Adipocyte (in vitro differentiated cells): ENCODE results near the gene PCNX2.

Source experiments
- DNase-seq: peaks from one replicate; pipeline ENCODE4 v3.0.0-alpha.2; 2015; ENCODE audit warnings: low read depth
- H3K27me3 ChIP-seq: replicated peaks from 2 replicates; pipeline ENCODE4 v1.7.0; 2013; ENCODE audit warnings: mild to moderate bottlenecking, low read length, moderate library complexity; ENCODE audit not compliant: control insufficient read depth, insufficient read depth
- H3K36me3 ChIP-seq: 2 replicates; pipeline ENCODE4 v1.7.0; 2013; ENCODE audit warnings: low read length, mild to moderate bottlenecking, moderate library complexity; ENCODE audit not compliant: control insufficient read depth, insufficient read depth, severe bottlenecking
- H3K4me1 ChIP-seq: 2 replicates; pipeline ENCODE4 v1.7.0; 2013; ENCODE audit warnings: mild to moderate bottlenecking, low read length, moderate library complexity; ENCODE audit not compliant: control insufficient read depth, insufficient read depth
- H3K4me3 ChIP-seq: 2 replicates; pipeline ENCODE4 v1.7.0; 2013; ENCODE audit warnings: mild to moderate bottlenecking, low read length, moderate library complexity
- H3K9ac ChIP-seq: 2 replicates; pipeline ENCODE4 v1.7.0; 2013; ENCODE audit warnings: mild to moderate bottlenecking, low read length, moderate library complexity
- H3K9me3 ChIP-seq: 2 replicates; pipeline ENCODE4 v1.7.0; 2013; ENCODE audit warnings: mild to moderate bottlenecking, low read length, moderate library complexity; ENCODE audit not compliant: control insufficient read depth

Gene PCNX2

DNA sequence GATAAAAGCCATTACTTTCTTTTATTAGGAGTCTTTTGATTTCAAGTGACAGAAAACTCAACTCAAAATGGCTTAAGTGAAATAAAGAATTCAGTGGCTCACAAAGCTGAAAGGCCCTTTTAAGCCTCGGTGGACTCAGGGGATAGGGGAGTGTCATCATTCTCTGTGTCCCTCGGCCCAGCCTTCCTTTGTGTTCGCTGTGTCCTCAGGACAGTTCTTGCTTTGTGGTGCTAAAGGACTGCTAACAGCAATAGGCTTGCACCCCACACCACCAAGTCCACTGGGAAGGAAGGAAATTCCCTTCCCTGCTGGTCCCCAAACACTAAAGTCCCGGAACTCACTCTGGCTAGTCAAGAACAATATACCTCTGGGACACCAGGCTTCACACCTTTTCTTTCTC lies 216.0 kb downstream of the PCNX2 start:
- peaks cover 7% of the 10 kb centered on the region for H3K4me1 ChIP-seq
- no peak overlapping the region for H3K4me3 ChIP-seq
- H3K27me3 ChIP-seq = no peaks in the 10 kb centered on the region
- no peak overlapping the region for H3K9ac ChIP-seq
- DNase-seq = no peak
- H3K36me3 ChIP-seq = no peaks in the 10 kb centered on the region
- H3K9me3 ChIP-seq = no peaks in the 10 kb centered on the region

DNA sequence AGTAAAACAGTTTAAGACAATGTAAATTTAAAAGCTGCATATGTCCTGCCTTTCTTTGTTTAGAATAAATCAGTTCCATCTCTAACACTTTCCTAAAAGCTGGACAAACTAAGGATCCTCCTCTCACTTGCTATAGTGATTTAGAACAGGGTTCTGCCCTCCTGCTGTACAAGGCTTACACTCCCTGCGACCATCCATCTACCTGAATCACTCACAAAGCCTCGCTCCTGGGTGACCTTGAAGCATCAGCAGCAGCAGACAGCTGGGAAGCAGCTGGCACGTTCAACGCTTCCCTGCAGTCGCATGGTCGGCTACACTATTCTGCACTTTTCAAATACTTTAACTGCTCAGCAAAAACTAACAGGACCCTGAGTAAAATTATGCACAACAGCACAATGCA lies 217.1 kb downstream of the PCNX2 start:
- H3K9me3 ChIP-seq = peaks cover 6% of the 10 kb centered on the region
- no peak overlapping the region for H3K4me3 ChIP-seq
- no peaks in the 10 kb centered on the region for H3K36me3 ChIP-seq
- no peaks in the 10 kb centered on the region for H3K27me3 ChIP-seq
- DNase-seq = no peak
- H3K4me1 ChIP-seq = peaks cover 7% of the 10 kb centered on the region
- no peak overlapping the region for H3K9ac ChIP-seq

DNA sequence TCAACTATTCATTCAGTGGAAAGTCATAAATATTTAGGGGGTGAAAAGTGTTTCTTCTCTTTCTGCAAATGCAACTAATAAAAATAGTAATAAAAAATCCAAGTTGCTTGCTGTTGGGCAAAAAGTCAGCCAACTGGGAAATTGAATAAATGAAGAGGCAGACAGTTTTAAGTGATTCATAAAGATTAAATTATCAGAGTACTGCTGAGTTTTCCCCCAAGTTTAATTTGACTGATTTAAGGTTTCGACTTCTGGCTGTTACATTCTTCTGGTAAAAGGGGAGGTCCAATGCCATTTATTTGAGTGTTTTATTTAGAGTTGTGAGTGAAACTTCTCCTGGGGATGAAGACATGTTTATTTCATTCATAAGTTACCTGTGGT lies 219.6 kb downstream of the PCNX2 start:
- no peaks in the 10 kb centered on the region for H3K36me3 ChIP-seq
- no peak overlapping the region for H3K4me3 ChIP-seq
- DNase-seq = no peak
- no peak overlapping the region for H3K9ac ChIP-seq
- peaks cover 7% of the 10 kb centered on the region for H3K9me3 ChIP-seq
- no peaks in the 10 kb centered on the region for H3K27me3 ChIP-seq
- H3K4me1 ChIP-seq = peaks cover 7% of the 10 kb centered on the region

DNA sequence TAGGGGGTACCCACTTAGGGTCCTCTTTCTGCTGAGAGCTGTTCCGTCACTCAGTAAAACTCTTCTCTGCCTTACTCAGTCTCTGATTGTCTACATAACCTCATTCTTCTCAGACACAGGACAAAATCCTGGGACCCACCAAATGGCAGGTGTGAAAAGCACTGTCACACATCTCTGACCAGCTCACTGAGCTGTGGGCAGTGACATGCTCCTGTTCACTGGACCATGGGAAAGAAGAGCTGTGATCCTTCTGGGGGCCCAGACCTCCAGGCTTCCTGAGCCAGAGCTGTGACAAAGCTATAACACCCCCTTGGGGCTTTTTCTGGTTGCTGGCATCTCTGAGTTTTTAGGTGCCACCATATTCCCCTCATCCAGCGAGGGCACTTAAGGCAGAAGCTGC lies 229.4 kb downstream of the PCNX2 start:
- Histone ChIP-seq H3K27me3 (no peaks in the 10 kb centered on the region), H3K9ac (no peak overlapping the region), H3K4me3 (no peak overlapping the region), H3K4me1 (no peaks in the 10 kb centered on the region), H3K36me3 (no peaks in the 10 kb centered on the region), H3K9me3 (peaks cover 12% of the 10 kb centered on the region)
- no peak for DNase-seq

DNA sequence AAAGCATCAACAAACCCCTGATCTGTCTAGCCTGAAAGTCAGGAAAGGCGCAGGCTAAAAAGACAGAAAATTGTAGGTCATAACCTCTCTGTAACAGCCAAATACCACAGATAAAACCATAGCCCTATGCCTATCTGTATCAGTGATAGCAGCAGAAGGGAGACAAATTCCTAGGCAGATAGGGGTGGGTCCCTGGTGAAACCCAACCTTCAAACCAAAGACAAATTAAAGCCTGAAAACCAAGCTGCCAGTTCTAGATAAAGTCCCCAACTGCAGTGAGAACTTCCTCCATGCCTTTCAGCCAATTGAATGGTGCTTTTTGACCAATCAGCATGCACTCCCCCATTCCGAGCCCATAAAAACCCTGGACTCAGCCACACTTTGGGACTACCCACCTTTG lies 229.8 kb downstream of the PCNX2 start:
- Histone ChIP-seq H3K4me3 (no peak overlapping the region), H3K9ac (no peak overlapping the region), H3K27me3 (no peaks in the 10 kb centered on the region), H3K4me1 (no peaks in the 10 kb centered on the region), H3K9me3 (peaks cover 12% of the 10 kb centered on the region), H3K36me3 (no peaks in the 10 kb centered on the region)
- DNase-seq = no peak

DNA sequence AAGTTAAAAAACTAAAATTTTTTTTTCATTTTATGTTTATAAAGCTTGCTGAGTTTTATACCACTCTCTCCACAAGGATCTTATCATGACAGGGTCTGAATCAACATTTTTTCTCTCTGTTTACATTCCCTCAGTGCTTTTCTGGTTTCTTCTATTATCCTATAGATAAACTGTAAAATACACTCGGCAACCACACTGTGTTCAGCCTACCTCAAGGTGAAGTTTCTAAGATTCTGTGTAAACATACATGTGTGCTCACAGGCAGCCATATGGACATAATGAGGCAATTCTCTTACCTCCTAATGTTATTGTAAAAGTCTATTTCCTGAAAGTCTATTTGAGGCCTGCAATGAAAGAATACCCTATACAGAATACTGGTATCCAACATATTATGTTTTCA lies 230.5 kb downstream of the PCNX2 start:
- H3K9ac ChIP-seq = no peak overlapping the region
- peaks cover 12% of the 10 kb centered on the region for H3K9me3 ChIP-seq
- H3K36me3 ChIP-seq = no peaks in the 10 kb centered on the region
- H3K27me3 ChIP-seq = no peaks in the 10 kb centered on the region
- H3K4me1 ChIP-seq = no peaks in the 10 kb centered on the region
- H3K4me3 ChIP-seq = no peak overlapping the region
- no peak for DNase-seq

DNA sequence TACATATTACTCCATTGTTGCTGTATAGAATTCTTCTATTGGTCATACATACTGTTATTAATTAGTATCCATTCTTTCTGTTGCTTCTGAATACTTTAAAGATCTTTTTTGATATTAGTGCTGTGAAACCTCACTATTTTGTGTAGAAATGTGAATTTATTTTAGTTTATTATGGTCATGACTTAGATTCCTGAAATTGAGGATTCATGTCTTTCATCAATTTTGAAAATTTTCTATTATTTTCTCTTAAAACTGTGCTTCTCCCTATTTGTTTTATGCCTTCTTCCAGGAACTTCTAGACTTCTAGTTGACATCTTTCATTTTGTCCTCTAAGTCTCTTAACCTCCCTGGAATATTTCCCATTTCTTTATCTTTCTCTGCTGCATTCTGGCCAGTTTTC lies 232.1 kb downstream of the PCNX2 start:
- H3K27me3 ChIP-seq = no peaks in the 10 kb centered on the region
- peaks cover 12% of the 10 kb centered on the region for H3K9me3 ChIP-seq
- no peak for DNase-seq
- H3K4me1 ChIP-seq = no peaks in the 10 kb centered on the region
- no peaks in the 10 kb centered on the region for H3K36me3 ChIP-seq
- no peak overlapping the region for H3K9ac ChIP-seq
- no peak overlapping the region for H3K4me3 ChIP-seq

DNA sequence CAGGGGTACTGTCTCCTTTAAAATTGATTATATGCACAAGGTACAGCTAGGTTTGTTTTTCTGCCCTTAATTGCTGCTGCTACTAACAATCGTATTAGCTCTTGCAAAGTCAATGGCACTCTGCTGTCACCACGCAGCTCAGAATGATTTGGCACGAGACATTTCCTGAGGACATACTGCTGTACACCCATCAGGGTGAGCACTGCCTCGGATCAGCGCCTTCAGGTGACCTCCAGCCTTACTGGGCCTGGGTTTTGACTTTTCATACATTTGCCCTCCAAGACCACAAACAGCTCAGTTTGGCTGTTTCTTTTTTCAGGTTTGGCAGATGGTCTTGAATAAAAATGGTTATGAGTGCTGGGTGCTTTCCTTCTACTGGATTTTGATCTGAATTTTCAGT lies 234.3 kb downstream of the PCNX2 start:
- Histone ChIP-seq H3K9me3 (peaks cover 12% of the 10 kb centered on the region), H3K9ac (no peak overlapping the region), H3K4me3 (no peak overlapping the region), H3K27me3 (no peaks in the 10 kb centered on the region), H3K4me1 (no peaks in the 10 kb centered on the region), H3K36me3 (no peaks in the 10 kb centered on the region)
- no peak for DNase-seq

DNA sequence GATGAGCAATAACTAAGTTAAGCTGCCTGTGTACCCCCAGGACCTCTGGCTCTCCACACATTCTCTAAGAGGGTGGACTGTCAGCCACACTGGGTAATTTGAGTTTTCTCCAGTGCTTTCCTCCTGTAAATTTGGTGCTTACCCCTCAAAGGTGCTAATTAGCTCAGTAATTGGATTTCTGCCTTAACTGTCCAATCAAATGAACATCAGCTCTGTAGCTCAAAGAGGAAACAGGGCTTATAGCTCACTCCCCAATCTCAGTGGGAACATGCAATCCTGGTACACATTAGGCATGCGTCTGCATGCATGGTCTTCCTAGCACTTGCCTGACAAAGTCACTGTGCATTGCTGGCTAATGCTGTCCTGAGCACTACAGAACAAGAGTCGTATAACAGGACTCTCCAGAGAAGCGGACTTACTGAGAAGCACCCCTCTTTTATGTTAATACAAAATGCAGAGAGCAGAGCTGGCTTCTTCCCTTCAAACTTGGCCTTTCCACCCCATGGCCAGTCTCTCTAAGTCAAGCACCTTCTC lies 235.0 kb downstream of the PCNX2 start:
- Histone ChIP-seq H3K36me3 (no peaks in the 10 kb centered on the region), H3K4me3 (no peak overlapping the region), H3K27me3 (no peaks in the 10 kb centered on the region), H3K9me3 (peaks cover 12% of the 10 kb centered on the region), H3K9ac (no peak overlapping the region), H3K4me1 (no peaks in the 10 kb centered on the region)
- no peak for DNase-seq

DNA sequence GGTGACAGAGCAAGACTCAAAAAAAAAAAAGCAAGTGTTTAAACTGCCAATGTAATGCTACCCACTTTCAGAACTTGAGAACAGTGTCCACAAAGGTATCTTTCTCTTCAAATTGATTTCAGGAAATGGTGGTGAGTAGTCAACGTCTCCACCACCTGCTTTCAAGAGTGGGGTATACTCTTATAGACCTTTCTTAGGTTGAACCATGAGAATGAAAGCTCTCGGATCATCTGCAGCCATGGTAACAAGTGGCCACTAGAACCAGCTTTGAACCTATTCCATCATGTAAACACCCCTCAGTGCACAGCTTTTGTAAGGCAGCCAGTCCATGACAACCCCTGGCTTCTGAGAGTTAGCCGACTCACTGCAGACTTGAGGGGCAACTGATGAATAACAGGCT lies 237.7 kb downstream of the PCNX2 start:
- no peak for DNase-seq
- peaks cover 8% of the 10 kb centered on the region for H3K36me3 ChIP-seq
- no peaks in the 10 kb centered on the region for H3K9me3 ChIP-seq
- H3K4me1 ChIP-seq = no peaks in the 10 kb centered on the region
- H3K9ac ChIP-seq = no peak overlapping the region
- H3K27me3 ChIP-seq = no peaks in the 10 kb centered on the region
- H3K4me3 ChIP-seq = no peak overlapping the region

DNA sequence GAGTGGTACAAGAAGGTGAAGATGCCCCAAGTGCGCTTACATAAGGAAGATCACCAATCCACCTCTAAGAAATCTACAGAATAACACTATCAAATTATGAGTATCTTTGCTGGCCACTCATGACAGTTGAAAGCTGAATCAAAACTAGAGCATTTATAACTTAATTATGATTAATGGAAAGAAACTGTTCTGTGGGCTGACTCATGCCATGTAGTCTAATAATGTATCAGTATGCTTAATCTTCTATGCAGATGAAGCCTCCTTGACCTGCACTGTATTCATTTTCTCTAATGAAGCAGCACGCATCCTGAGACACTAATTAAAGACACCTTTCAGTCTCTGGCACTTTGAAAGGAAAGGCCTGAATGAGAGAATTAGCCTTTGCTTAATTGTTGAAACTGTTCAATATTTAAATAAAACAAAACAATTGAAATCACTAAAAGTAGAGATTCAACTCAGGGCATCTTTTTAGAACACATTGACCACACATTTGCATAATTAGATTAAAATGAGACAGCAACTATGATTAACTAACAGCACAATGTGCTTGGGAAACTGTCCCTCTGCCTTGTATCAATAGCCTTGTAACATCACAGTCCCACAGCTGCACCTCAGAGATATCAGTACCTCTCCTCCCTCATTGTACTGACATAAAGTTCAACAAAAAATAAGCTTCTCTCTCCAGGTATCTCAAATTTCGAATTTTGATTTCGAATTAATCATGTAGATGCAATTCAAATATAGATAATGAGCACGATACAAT lies 239.5 kb downstream of the PCNX2 start:
- H3K36me3 ChIP-seq = peaks cover 8% of the 10 kb centered on the region
- H3K27me3 ChIP-seq = no peaks in the 10 kb centered on the region
- H3K4me1 ChIP-seq = no peaks in the 10 kb centered on the region
- DNase-seq = no peak
- no peak overlapping the region for H3K4me3 ChIP-seq
- H3K9ac ChIP-seq = no peak overlapping the region
- H3K9me3 ChIP-seq = no peaks in the 10 kb centered on the region

DNA sequence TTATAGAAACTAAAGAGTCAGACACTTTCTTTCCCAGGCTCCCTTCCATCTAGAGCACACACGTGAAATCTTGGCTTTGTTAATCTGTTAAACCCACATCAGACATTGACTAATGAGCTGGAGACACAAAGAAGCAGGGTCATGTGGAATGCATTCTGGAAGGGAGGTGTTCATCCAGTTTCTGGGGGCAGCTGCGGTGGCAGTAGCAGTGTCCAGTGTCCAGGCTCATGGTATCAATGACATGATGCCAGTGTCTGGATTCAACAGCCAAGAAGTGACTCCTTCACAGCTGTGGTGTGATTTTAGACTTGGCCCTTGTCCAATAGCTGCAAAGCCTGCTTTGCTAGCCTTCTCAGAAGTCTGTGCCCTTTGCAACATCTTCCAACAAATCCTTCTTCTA lies 249.9 kb downstream of the PCNX2 start:
- Histone ChIP-seq H3K9me3 (peaks cover 2% of the 10 kb centered on the region), H3K36me3 (no peaks in the 10 kb centered on the region), H3K9ac (no peak overlapping the region), H3K4me1 (no peaks in the 10 kb centered on the region), H3K27me3 (no peaks in the 10 kb centered on the region), H3K4me3 (no peak overlapping the region)
- DNase-seq = no peak
